Ovary (tissue), 3 donors: ENCODE data around the gene RCCD1.

Source experiments
- CTCF ChIP-seq, 3 donors: fragments of 450-650 bp in 2 of 3; fragments of 200-600 bp in 1 of 3; IDR thresholded peaks; one replicate each; pipeline versions ENCODE4 v1.5.1 to v1.8.0; 2016 to 2022; ENCODE audit warnings: antibody characterized with exemption in 3 of 3, mild to moderate bottlenecking in 1 of 3
- EP300 ChIP-seq: sonication (generic); formaldehyde crosslinking; IDR thresholded peaks from one replicate; pipeline ENCODE4 v1.6.1; 2017; ENCODE audit warnings: antibody characterized with exemption
- POLR2A ChIP-seq: fragments of 450-650 bp; IDR thresholded peaks from one replicate; pipeline ENCODE4 v1.6.1; 2017; ENCODE audit warnings: antibody characterized with exemption, mild to moderate bottlenecking, moderate library complexity
- donor health status: DM: no; HTN: no; CAD: no.

- TF ChIP-seq CTCF (IDR thresholded peaks at IDR 0.05) = no peak
- no peak for TF ChIP-seq POLR2A
- no peak for TF ChIP-seq EP300
These were observed 17.9 kb upstream of the RCCD1 start for GRCh38 chr15:90936823-90937222.
